OCI-LY7 (cell line): ENCODE measurements around the gene CCDC8.

Experiments
- CTCF ChIP-seq: fragments of 200-600 bp; sonication (generic); conservative IDR thresholded peaks from 2 replicates; pipeline ENCODE4 v1.5.1; 2014; ENCODE audit warnings: mild to moderate bottlenecking, antibody characterized with exemption, low read length, moderate library complexity, mixed read lengths
- EZH2phosphoT487 ChIP-seq: fragments of 200-600 bp; sonication (generic); IDR thresholded peaks from 2 replicates; pipeline ENCODE4 v1.6.1; 2018; ENCODE audit warnings: low read depth, borderline replicate concordance, mild to moderate bottlenecking, mixed run types, antibody characterized with exemption, low read length, moderate library complexity, mixed read lengths

DNA sequence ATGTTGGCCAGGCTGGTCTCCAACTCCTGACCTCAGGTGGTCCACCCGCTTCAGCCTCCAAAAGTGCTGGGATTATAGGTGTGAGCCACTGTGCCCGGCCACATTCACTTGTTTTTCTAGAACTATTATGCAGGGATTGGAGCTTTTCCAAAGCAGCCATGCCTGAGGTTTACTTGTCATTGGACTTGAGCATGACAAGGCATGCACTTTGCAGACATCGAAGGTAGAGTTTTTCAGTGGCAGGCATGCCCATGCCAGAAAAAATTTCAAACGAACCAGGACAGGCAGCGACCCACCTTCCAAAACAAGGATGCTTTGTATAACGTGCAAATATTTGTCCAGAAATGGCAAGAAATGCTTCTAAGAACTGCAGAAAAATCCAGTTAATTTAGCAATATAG is 40.3 kb upstream of the CCDC8 start:
- TF ChIP-seq CTCF: no peak
- TF ChIP-seq EZH2phosphoT487: no peak
